GM12891 (cell line): Measurements from ENCODE around the gene EFNA4.

Source experiments
- DNase-seq: peaks from one replicate; pipeline ENCODE4 v3.0.0; 2011; ENCODE audit warnings: low spot score; ENCODE audit not compliant: insufficient read length
- FAIRE-seq: peaks from 2 replicates; lab custom pipeline; 2011; peaks lifted over from hg19 to GRCh38; lab: Jason Lieb, UNC
- PAX5 ChIP-seq: IDR thresholded peaks from 2 replicates; pipeline ENCODE4 v1.6.1; 2011; ENCODE audit warnings: low read length, moderate library complexity, mild to moderate bottlenecking; ENCODE audit not compliant: insufficient read depth, severe bottlenecking
- POLR2A ChIP-seq: IDR thresholded peaks from 2 replicates; pipeline ENCODE4 v1.6.1; 2011; ENCODE audit warnings: low read depth, low read length, control low read depth
- POLR2AphosphoS5 ChIP-seq: IDR thresholded peaks from 2 replicates; pipeline ENCODE4 v1.6.1; 2011; ENCODE audit warnings: low read depth, low read length, control low read depth
- POU2F2 ChIP-seq: IDR thresholded peaks from 2 replicates; pipeline ENCODE4 v1.6.1; 2011; ENCODE audit warnings: low read depth, mild to moderate bottlenecking, control low read depth, low read length, moderate library complexity
- SPI1 ChIP-seq: IDR thresholded peaks from 2 replicates; pipeline ENCODE4 v1.6.1; 2011; ENCODE audit warnings: low read depth, low read length, control low read depth
- TAF1 ChIP-seq: IDR thresholded peaks from 2 replicates; pipeline ENCODE4 v1.6.1; 2011; ENCODE audit warnings: low read depth, low read length, control low read depth

Gene EFNA4

GRCh38 chr1:155072531-155073289 lies 9.2 kb downstream of the EFNA4 start:
- DNase-seq (no peak), FAIRE-seq (no peak)
- TF ChIP-seq SPI1 (no peak), POLR2A (no peak)

- DNase-seq (no peak), FAIRE-seq (no peak)
- TF ChIP-seq PAX5 (no peak), POLR2A (no peak), TAF1 (no peak), POU2F2 (no peak), SPI1 (no peak), POLR2AphosphoS5 (no peak)
Measured at GRCh38 chr1:155073377-155074242, 10.1 kb downstream of the EFNA4 start.

- FAIRE-seq (no peak), DNase-seq (no peak)
- TF ChIP-seq PAX5 = no peak
- TF ChIP-seq POU2F2 = no peak
Measured at GRCh38 chr1:155075535-155075934, 12.0 kb downstream of the EFNA4 start.

- no peak for DNase-seq
- FAIRE-seq = no peak
- TF ChIP-seq TAF1 (no peak), POLR2A (no peak), SPI1 (no peak), POLR2AphosphoS5 (no peak), POU2F2 (no peak), PAX5 (no peak)
Measured at GRCh38 chr1:155076371-155076770, 12.8 kb downstream of the EFNA4 start.

GRCh38 chr1:155077346-155077745 lies 13.8 kb downstream of the EFNA4 start:
- TF ChIP-seq PAX5 = no peak
- TF ChIP-seq SPI1 = no peak
- TF ChIP-seq POLR2A = no peak
- TF ChIP-seq POLR2AphosphoS5 = no peak
- no peak for TF ChIP-seq TAF1
- TF ChIP-seq POU2F2 = no peak
- DNase-seq (no peak), FAIRE-seq (no peak)

- FAIRE-seq = peak; percentile 13
- TF ChIP-seq TAF1 (no peak), POLR2AphosphoS5 (no peak), POLR2A (no peak), PAX5 (no peak), SPI1 (no peak), POU2F2 (no peak)
- no peak for DNase-seq
Measured at GRCh38 chr1:155077758-155078445, 14.4 kb downstream of the EFNA4 start.

GRCh38 chr1:155078469-155079209 lies 15.1 kb downstream of the EFNA4 start, which contains the start of gene EFNA3:
EFNA3 (plus strand) TSS chr1:155078837; CDS start chr1:155078942, 105 bp downstream.
- DNase-seq (peak; percentile 86), FAIRE-seq (peak; percentile 68)
- no peak for TF ChIP-seq POU2F2
- TF ChIP-seq POLR2A = no peak
- no peak for TF ChIP-seq TAF1
- no peak for TF ChIP-seq POLR2AphosphoS5
- TF ChIP-seq PAX5 = no peak
- no peak for TF ChIP-seq SPI1

- DNase-seq (no peak), FAIRE-seq (no peak)
Measured at GRCh38 chr1:155079210-155079486, 15.6 kb downstream of the EFNA4 start.

More at GRCh38 chr1:155079210-155079486, 15.6 kb downstream of the EFNA4 start:
- TF ChIP-seq POLR2A = no peak
- no peak for TF ChIP-seq SPI1
- TF ChIP-seq PAX5 = no peak
- TF ChIP-seq POLR2AphosphoS5 = no peak
- TF ChIP-seq POU2F2 = no peak
- no peak for TF ChIP-seq TAF1
